Activated CD4-positive, alpha-beta memory T cell treated with anti-CD3 and anti-CD28 coated beads, Interleukin-2, amount 10 ng/mL, durations not matched to agents 7 days and 5 days (primary cell): ENCODE measurements around the gene HDAC10. TPM values are rescaled to one million over a fixed set of nuclear protein-coding genes. Genes with fewer than 3 reads are reported as not detected.

Experiments used
- CTCF ChIA-PET: fragments of 350-600 bp; sonication (Branson Sonifier 250); formaldehyde crosslinking; loops from one replicate; lab custom pipeline; 2021; ENCODE audit warnings: antibody characterized with exemption, inconsistent platforms; lab: Charles Lee
- POLR2A ChIA-PET: fragments of 350-600 bp; sonication (Branson Sonifier 250); formaldehyde crosslinking; loops from one replicate; lab custom pipeline; 2021; ENCODE audit warnings: antibody characterized with exemption; lab: Charles Lee
- DNase-seq: peaks from one replicate; pipeline ENCODE4 v3.0.0-alpha.2; 2020
- H3K27ac Mint-ChIP-seq: one replicate; pipeline ENCODE4 v1.8.0; 2021; ENCODE audit warnings: mild to moderate bottlenecking, mixed read lengths
- H3K27me3 Mint-ChIP-seq: one replicate; pipeline ENCODE4 v1.8.0; 2021; ENCODE audit warnings: mixed read lengths
- H3K36me3 Mint-ChIP-seq: one replicate; pipeline ENCODE4 v1.8.0; 2021; ENCODE audit warnings: low read depth, mixed read lengths
- H3K4me1 Mint-ChIP-seq: one replicate; pipeline ENCODE4 v1.8.0; 2021; ENCODE audit warnings: mixed read lengths
- H3K4me3 Mint-ChIP-seq: one replicate; pipeline ENCODE4 v1.8.0; 2021; ENCODE audit warnings: mild to moderate bottlenecking, mixed read lengths
- H3K9me3 Mint-ChIP-seq: one replicate; pipeline ENCODE4 v1.8.0; 2021; ENCODE audit warnings: mixed read lengths
- total RNA-seq, 2 experiments: library from RNA; stranded (reverse); gene quantifications; one replicate each; pipeline ENCODE4 v1.2.3, GENCODE V29; 2021

Gene HDAC10
- total RNA-seq, 2 experiments from 2014 or later: 83.7 to 90.0 TPM

DNA sequence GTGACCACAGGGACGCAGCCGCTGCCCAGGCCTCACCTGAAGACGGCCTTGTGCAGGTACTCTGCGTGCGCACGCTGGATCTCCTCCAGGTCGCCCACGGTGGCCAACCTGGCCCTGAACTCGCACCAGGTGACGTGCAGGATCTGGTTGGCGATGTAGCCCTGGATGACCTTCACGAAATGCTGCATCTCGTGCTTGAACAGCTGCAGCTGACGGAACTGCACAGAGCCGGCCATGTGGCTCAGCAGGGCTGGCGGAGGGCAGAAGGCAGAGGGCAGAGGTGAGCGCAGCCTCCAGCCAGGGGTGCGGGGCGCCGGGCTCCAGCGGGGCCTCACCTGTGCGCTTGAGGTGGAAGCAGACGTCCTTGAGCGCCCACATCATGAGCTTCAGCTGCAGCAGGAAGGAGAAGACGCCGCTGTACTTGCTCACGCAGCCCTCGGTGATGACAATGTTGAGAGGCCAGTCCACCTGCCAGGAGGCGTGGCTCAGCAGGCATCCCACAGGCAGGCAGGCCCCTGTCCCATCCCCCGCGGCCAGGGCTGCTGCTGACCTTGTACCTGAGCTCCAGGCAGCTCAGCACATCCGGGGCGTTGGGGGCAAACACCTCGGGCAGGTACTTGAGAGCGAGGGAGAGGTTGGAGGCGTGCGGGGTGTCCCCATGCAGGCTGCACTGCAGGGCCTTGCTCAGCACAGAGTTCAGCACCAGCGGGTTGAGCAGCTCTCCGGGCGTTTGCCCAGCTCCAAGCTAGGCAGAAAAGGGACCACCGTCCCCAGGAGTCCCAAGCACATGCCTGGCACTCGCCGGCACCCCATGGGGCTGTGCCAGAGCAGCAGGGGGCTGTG lies 32.7 kb downstream of the HDAC10 start:
- CTCF ChIA-PET: no interaction called here
- H3K4me1 Mint-ChIP-seq: no peaks in the 10 kb centered on the region

DNA sequence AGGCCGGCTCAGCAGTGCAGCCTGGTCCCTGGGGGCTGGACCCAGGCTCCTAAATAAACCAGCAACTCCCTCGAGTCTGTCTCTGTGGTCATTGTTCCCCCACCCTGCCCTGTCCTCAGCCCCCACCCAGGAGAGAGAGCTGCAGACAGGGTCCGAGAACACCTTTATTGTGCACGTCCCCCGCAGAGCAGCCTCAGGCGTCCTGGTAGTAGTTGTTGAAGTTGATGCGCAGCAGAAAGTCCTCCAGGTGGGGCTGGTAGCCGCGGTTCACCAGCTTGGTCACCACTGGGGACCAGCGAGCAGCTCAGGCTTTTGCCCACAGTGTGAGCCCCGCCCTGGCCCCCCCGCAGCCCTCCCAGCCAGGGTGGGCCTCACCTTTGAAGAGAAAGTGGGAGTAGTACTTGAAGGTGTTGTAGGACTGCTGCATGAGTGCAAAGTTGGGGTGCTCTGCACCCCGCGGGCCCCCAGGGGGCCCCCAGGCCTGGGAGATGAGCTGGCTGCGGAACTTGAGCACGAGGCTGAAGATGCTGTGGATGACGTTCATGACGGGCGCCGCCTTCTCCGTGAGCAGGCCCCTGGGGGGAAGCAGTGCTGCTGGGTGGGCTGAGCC lies 33.4 kb downstream of the HDAC10 start:
- no peaks in the 10 kb centered on the region for H3K9me3 Mint-ChIP-seq
- no peak overlapping the region for H3K4me3 Mint-ChIP-seq
- H3K4me1 Mint-ChIP-seq: no peaks in the 10 kb centered on the region
- peaks cover 63% of the 10 kb centered on the region for H3K36me3 Mint-ChIP-seq
- CTCF ChIA-PET: no interaction called here
- DNase-seq: no peak
- POLR2A ChIA-PET: no interaction called here
- no peak overlapping the region for H3K27ac Mint-ChIP-seq
- H3K27me3 Mint-ChIP-seq: no peaks in the 10 kb centered on the region

More for the DNA sequence above, 32.7 kb downstream of the HDAC10 start:
- Mint-ChIP-seq H3K27me3 (no peaks in the 10 kb centered on the region), H3K36me3 (peaks cover 62% of the 10 kb centered on the region), H3K4me3 (no peak overlapping the region), H3K27ac (no peak overlapping the region), H3K9me3 (no peaks in the 10 kb centered on the region)
- DNase-seq: no peak
- POLR2A ChIA-PET: no interaction called here

DNA sequence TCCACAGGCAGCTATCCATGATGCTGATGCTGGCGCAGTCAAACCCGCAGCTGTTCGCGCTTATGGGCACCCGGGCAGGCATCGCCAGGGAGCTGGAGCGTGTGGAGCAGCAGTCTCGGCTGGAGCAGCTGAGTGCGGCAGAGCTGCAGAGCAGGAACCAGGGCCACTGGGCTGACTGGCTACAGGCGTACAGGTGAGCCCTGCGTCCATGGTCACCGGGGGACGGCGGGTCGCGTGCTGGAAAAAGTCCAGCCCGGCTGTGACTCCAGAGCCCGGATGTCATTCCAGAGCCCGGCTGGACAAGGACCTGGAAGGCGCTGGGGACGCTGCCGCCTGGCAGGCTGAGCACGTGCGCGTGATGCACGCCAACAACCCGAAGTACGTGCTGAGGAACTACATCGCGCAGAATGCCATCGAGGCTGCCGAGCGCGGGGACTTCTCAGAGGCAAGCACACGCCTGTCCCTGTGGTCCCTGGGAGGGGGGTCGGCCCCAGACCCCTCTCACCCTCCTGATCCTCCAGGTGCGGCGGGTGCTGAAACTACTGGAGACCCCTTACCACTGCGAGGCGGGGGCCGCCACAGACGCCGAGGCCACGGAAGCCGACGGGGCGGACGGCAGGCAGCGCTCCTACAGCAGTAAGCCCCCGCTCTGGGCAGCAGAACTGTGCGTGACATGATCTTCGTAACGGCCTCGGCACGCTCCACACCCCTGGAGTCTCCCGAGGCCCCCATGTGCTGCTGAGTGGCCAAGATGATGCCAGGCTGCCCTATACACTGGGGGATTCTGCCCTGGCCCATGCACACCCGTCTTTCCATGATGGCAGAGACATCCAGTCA lies 34.2 kb downstream of the HDAC10 start:
- no peak overlapping the region for H3K27ac Mint-ChIP-seq
- H3K9me3 Mint-ChIP-seq: no peaks in the 10 kb centered on the region
- H3K4me3 Mint-ChIP-seq: no peak overlapping the region
- no peak for DNase-seq
- peaks cover 63% of the 10 kb centered on the region for H3K36me3 Mint-ChIP-seq
- ChIA-PET CTCF (no interaction called here), POLR2A (no interaction called here)
- no peaks in the 10 kb centered on the region for H3K27me3 Mint-ChIP-seq
- H3K4me1 Mint-ChIP-seq: no peaks in the 10 kb centered on the region

DNA sequence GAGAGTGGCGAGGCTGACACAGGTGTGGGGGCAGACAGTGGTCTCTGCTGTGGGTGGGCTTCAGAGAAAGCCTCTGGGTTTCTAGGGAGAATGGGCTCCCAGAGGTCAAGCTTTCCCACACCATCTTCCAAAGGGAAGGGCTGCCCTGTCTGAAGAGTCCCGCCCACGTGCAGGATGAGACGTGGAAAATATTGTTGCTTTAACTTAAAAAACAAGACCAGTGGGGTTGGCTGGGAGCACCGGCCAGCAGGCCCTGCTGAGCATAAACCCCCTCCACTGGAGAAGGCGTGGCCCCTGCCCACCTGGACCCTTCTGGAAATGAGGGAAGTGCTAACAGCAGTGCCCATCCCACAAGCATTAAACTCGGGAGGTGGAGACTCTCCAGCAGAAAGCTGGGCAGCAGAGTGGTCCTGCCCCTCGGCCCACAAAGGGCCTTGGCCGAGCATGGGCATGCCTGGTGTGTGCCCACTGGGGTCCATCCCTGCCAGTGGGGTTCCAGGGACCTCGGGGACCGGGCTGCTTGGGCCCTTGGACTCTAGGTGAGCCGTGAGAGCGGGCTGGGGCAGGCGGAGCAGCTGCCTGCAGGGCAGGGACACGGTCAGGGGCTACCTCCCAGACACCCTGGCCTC lies 34.9 kb downstream of the HDAC10 start:
- POLR2A ChIA-PET: no interaction called here
- Mint-ChIP-seq H3K4me3 (no peak overlapping the region), H3K27ac (no peak overlapping the region), H3K27me3 (no peaks in the 10 kb centered on the region), H3K9me3 (no peaks in the 10 kb centered on the region), H3K4me1 (no peaks in the 10 kb centered on the region), H3K36me3 (peaks cover 60% of the 10 kb centered on the region)
- no peak for DNase-seq
- CTCF ChIA-PET: no interaction called here

DNA sequence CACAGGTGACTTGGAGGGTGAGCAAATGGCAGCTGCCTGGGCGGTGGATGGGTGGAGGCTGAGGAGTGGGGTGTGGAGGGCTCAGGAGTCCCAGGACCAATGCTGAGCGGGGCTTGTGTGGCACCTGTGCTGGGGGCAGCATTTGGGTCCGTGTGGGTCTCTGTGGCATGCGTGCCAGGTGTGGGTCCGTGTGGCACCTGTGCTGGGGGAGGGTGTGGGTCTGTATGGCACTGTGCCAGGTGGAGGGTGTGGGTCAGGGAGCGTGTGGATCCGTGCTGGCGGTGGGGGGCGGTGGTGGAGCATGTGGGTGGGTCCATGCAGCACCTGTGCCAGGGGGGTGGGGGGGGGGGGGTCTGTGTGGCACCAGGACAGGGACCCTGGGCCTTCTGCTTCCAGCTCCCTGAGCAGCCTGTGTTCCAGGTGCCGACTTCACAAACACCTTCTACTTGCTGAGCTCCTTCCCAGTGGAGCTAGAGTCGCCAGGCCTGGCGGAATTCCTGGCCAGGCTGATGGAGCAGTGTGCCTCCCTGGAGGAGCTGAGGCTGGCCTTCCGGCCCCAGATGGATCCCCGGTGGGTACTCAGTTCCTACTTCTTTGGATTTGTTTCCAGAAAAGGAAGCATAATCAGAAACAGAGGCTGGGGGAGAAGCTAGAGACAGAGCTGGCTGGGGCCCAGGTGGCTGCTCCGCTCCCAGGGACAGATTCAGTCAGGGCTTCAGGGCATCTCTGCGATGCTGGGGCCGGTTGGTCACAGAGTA lies 35.6 kb downstream of the HDAC10 start:
- Mint-ChIP-seq H3K27me3 (no peaks in the 10 kb centered on the region), H3K4me3 (no peak overlapping the region), H3K4me1 (no peaks in the 10 kb centered on the region), H3K9me3 (no peaks in the 10 kb centered on the region), H3K27ac (peak overlapping the region; percentile 3), H3K36me3 (peaks cover 57% of the 10 kb centered on the region)
- POLR2A ChIA-PET: no interaction called here
- CTCF ChIA-PET: no interaction called here
- DNase-seq: no peak

DNA sequence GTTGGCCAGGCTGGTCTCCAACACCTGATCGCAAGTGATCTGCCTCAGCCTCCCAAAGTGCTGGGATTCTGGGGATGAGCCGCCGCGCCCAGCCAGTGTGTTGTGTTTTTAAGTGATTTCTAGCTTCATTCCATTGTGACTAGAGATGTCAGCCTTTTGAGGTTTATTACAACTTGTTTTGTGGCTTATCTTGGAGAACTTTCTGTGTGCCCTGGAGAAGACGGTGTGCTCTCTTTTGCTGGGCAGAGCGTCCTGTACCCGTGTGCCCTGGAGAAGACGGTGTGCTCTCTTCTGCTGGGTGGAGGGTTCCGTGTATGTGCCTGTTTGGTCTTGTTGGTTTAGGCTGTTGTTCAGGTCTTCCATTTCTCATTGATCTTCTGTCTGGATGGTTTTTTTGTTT lies 37.8 kb downstream of the HDAC10 start:
- CTCF ChIA-PET: interaction anchor here (0.6 to 1.0 kb wide), 2 partner anchors 65 to 211 kb away, joined by 3 to 6 read pairs; no protein-coding TSS in a partner anchor
- POLR2A ChIA-PET: interaction anchor here (0.7 kb wide), 1 partner anchor 22 kb away, joined by 3 read pairs; no protein-coding TSS in a partner anchor

DNA sequence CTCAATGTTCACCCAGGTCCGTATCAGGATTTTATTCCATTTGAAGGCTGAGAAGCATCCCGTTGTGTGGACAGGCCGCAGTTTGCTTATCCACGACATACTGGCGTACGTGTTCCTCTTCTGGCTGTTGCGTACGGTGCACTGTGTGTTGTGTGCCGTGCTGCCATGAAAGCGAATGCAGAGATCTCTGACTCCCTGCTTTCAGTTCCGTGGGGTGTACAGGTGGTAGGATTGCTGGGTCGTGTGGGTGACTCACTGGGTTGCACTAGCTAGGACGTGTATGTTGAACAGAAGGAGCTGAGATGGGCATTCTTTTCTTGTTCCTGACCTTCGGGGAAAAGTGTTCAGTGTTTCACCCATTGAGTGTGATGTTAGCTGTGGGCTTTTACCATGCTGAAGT lies 39.9 kb downstream of the HDAC10 start:
- POLR2A ChIA-PET: interaction anchor here (0.9 to 1.4 kb wide), 2 partner anchors 20 to 62 kb away, joined by 3 to 5 read pairs; no protein-coding TSS in a partner anchor
- no peak for DNase-seq

More for the DNA sequence above, 37.8 kb downstream of the HDAC10 start:
- Mint-ChIP-seq H3K36me3 (peaks cover 50% of the 10 kb centered on the region), H3K4me3 (no peak overlapping the region), H3K27ac (no peak overlapping the region), H3K27me3 (no peaks in the 10 kb centered on the region), H3K4me1 (peaks cover 3% of the 10 kb centered on the region), H3K9me3 (no peaks in the 10 kb centered on the region)
- DNase-seq: no peak

DNA sequence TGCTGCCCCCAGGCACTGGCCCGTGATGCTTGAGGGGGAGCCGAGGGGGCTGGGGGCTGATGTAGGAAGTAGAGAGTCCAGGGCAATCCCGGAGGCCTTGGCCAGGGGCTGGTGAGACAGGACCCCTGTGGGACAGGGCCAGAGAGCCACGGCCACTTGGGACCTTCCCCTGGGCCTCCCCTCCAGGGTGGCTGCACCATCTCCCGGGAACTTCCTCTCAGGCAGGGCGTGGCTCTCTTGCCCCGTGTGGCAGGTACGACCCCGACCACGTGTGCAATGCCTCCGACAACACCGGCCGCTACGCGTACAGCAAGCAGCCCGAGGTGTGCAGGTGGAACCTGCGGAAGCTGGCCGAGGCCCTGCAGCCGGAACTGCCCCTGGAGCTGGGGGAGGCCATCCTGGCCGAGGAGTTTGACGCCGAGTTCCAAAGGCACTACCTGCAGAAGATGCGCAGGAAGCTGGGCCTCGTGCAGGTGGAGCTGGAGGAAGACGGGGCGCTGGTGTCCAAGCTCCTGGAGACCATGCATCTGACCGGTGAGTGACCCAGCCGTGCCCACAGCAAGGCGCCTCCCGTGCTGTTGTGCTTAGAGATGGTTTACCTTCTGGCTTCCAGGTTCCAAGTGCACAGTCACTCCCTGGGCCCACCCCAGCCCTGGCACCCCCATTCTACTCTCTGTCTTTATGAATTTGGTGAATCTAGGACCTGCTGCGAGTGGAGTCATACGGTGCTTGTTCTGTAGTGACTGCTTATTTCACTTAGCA lies 40.5 kb downstream of the HDAC10 start:
- Mint-ChIP-seq H3K4me3 (no peak overlapping the region), H3K27ac (no peak overlapping the region), H3K36me3 (peaks cover 36% of the 10 kb centered on the region), H3K4me1 (peaks cover 5% of the 10 kb centered on the region), H3K9me3 (no peaks in the 10 kb centered on the region), H3K27me3 (no peaks in the 10 kb centered on the region)
- POLR2A ChIA-PET: interaction anchor here (0.9 to 1.4 kb wide), 2 partner anchors 19 to 61 kb away, joined by 3 to 5 read pairs; no protein-coding TSS in a partner anchor
- no peak for DNase-seq
- CTCF ChIA-PET: interaction anchor here (2.2 kb wide), 1 partner anchor 62 kb away, joined by 18 read pairs; no protein-coding TSS in a partner anchor

More for the DNA sequence above, 39.9 kb downstream of the HDAC10 start:
- peaks cover 5% of the 10 kb centered on the region for H3K4me1 Mint-ChIP-seq
- no peak overlapping the region for H3K4me3 Mint-ChIP-seq
- CTCF ChIA-PET: interaction anchor here (2.2 kb wide), 1 partner anchor 62 kb away, joined by 18 read pairs; no protein-coding TSS in a partner anchor
- H3K36me3 Mint-ChIP-seq: peaks cover 42% of the 10 kb centered on the region
- H3K27ac Mint-ChIP-seq: no peak overlapping the region
- H3K9me3 Mint-ChIP-seq: no peaks in the 10 kb centered on the region
- no peaks in the 10 kb centered on the region for H3K27me3 Mint-ChIP-seq

DNA sequence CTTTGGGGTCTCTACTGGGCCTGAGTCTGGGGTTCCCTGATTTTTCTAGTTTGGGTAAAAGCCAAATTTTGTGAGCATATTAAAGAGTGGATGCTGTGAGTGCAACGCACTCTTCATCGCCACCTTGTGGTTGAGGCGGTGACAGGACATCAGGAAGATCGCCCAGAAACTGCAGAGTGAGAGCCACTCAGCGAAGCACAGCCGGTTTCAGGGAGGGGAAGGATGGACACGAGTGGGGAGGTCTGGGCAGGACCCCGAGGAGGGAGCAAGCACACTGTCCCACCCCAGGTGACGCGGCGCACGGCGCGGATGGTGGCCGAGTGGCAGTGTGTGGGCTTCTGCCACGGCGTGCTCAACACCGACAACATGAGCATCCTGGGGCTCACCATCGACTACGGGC lies 41.2 kb downstream of the HDAC10 start:
- ChIA-PET POLR2A (no interaction called here), CTCF (interaction anchor here (1.4 to 2.1 kb wide), 2 partner anchors 61 to 411 kb away, joined by 3 to 15 read pairs; no protein-coding TSS in a partner anchor)
- Mint-ChIP-seq H3K27ac (peak overlapping the region; percentile 1), H3K4me3 (no peak overlapping the region), H3K27me3 (no peaks in the 10 kb centered on the region), H3K36me3 (peaks cover 32% of the 10 kb centered on the region), H3K4me1 (peaks cover 8% of the 10 kb centered on the region), H3K9me3 (no peaks in the 10 kb centered on the region)
- peak; percentile 78 for DNase-seq

DNA sequence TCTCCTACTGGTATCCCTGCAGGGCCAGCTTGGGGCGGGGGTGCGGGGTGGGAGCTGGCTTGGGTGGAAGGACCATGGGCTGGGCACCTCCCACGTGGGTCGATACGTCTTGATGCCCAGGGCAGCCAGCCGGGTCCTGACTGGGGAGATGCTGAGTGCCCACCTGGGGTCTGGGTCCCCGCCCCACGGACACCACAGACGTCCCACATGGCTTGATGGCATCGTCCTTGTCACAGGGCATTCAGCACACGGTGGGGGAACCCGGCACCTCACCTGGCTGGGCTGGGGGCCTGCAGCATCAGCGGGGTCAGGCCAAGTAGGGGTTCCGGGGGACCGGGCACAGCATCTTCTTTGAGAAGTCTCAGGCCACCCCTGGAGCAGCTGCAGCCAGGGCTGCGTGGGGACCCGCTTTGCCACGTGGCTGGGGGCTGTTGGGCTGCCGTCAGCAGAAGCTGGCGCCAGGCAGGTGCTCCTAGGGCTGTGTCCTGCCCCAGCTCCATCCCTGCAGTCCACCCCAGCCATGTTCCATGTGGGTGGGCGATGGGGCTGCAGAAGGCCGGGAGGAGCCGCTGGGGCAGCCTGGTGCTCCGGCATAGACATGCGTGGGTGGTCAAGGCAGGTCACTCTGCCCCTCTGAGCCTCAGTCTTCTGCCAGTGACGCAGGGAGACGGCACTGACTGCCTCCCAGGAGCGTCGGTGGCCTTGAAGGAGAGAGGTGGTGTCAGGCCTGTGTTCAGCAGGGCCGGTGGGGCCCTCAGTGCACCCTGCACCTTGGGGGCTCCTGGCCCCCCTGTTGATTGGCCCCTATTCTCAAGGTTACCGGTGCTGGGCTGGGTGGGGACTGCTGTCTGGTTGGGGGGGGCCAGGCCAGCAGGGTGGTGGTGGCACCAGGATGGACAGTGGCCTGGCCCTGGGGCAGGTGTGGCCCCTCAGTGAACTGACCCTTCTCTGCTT lies 41.8 kb downstream of the HDAC10 start:
- peaks cover 29% of the 10 kb centered on the region for H3K36me3 Mint-ChIP-seq
- H3K27me3 Mint-ChIP-seq: no peaks in the 10 kb centered on the region
- no peak overlapping the region for H3K4me3 Mint-ChIP-seq
- CTCF ChIA-PET: interaction anchor here (0.6 to 2.1 kb wide), 6 partner anchors 22 to 412 kb away, joined by 3 to 15 read pairs (median 3); no protein-coding TSS in a partner anchor
- H3K27ac Mint-ChIP-seq: peak overlapping the region; percentile 1
- H3K9me3 Mint-ChIP-seq: no peaks in the 10 kb centered on the region
- no peak for DNase-seq
- POLR2A ChIA-PET: interaction anchor here (1.2 to 1.6 kb wide), 2 partner anchors 18 to 22 kb away, joined by 4 read pairs; no protein-coding TSS in a partner anchor
- H3K4me1 Mint-ChIP-seq: peaks cover 9% of the 10 kb centered on the region
